HAP-1 (cell line): Measurements from ENCODE around the gene UCHL3.
A peak's percentile ranks its signal among the peaks of the same experiment; 100 is the strongest.

Source experiments
- DNase-seq, 2 experiments: peaks; one replicate each; pipeline ENCODE4 v3.0.0-alpha.2; 2016 to 2020; ENCODE audit warnings: low spot score in 2 of 2
- H3K27me3 ChIP-seq: fragments of 250-450 bp; sonication (Bioruptor Pico); 2 replicates; pipeline ENCODE4 v1.5.1; 2020; ENCODE audit warnings: low read depth, mild to moderate bottlenecking, moderate library complexity
- H3K36me3 ChIP-seq: fragments of 250-450 bp; sonication (Bioruptor Pico); replicated peaks from 2 replicates; pipeline ENCODE4 v1.5.1; 2020; ENCODE audit warnings: mild to moderate bottlenecking
- H3K4me1 ChIP-seq: fragments of 250-450 bp; sonication (Bioruptor Pico); 2 replicates; pipeline ENCODE4 v1.5.1; 2020; ENCODE audit warnings: mild to moderate bottlenecking
- H3K4me3 ChIP-seq: fragments of 250-450 bp; sonication (Bioruptor Pico); 2 replicates; pipeline ENCODE4 v1.5.1; 2020; ENCODE audit warnings: mild to moderate bottlenecking, moderate library complexity
- H3K9me3 ChIP-seq: fragments of 250-450 bp; sonication (Bioruptor Pico); 2 replicates; pipeline ENCODE4 v1.5.1; 2020; ENCODE audit warnings: mild to moderate bottlenecking, moderate library complexity
- in situ Hi-C: fragments of 300-500 bp; cut with MboI; formaldehyde crosslinking; loops from 3 replicates; pipeline ENCODE4 v1.14.3; 2020; ENCODE audit warnings: low sequenced_read_pairs, inconsistent platforms, mixed read lengths

Gene UCHL3

DNA sequence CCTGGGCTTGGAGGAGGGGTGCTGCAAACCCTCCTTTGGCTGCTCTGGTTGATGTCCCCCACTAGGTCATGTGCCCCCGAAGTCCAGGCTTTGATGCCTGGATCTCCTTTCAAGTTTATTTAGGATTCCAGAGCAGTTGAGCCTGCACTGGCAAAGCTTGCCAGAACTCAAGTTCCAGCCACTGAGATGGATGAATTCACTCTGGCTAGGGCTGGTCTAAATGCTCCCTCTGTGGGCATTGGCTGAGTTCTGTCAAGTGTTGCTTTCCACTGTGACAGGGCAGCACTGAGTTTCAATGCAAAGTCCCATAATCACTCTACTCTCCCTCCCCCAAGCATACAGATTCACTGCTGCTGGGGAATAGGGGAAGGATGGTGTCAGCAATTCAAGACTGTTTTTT lies 68.7 kb downstream of the UCHL3 start:
- peaks cover 26% of the 10 kb centered on the region for H3K4me1 ChIP-seq
- H3K9me3 ChIP-seq: no peaks in the 10 kb centered on the region
- no peaks in the 10 kb centered on the region for H3K27me3 ChIP-seq
- H3K36me3 ChIP-seq: no peaks in the 10 kb centered on the region
- no peak overlapping the region for H3K4me3 ChIP-seq
- in situ Hi-C loops: no loop called here
- no peak for DNase-seq

GRCh38 chr13:75620020-75620419 lies 70.4 kb downstream of the UCHL3 start:
- no peak overlapping the region for H3K4me3 ChIP-seq
- in situ Hi-C loops: no loop called here
- no peaks in the 10 kb centered on the region for H3K36me3 ChIP-seq

DNA sequence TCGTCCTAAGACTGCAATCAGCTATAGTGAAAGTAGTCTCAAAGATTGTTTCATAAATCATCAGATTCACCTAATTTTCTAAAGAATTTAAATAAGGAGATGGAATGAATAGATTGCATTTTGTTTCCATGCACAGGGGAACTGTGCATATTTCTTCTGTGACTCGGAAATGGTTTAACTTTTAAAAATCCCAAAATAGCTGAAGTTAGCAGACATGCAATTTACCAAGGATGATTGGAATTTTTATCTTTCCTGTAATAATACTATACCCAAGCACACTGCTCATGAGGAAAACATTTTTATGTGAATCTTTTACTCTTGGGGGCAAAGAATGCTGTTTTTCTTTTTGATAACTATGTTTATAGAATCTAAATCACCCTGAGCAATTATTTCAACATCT lies 71.6 kb downstream of the UCHL3 start:
- no peak for DNase-seq
- H3K9me3 ChIP-seq: no peaks in the 10 kb centered on the region
- H3K4me1 ChIP-seq: peaks cover 26% of the 10 kb centered on the region
- H3K27me3 ChIP-seq: no peaks in the 10 kb centered on the region
- no peak overlapping the region for H3K4me3 ChIP-seq
- in situ Hi-C loops: no loop called here
- H3K36me3 ChIP-seq: no peaks in the 10 kb centered on the region

More at GRCh38 chr13:75620020-75620419, 70.4 kb downstream of the UCHL3 start:
- DNase-seq: no peak
- peaks cover 26% of the 10 kb centered on the region for H3K4me1 ChIP-seq
- H3K27me3 ChIP-seq: no peaks in the 10 kb centered on the region
- no peaks in the 10 kb centered on the region for H3K9me3 ChIP-seq

DNA sequence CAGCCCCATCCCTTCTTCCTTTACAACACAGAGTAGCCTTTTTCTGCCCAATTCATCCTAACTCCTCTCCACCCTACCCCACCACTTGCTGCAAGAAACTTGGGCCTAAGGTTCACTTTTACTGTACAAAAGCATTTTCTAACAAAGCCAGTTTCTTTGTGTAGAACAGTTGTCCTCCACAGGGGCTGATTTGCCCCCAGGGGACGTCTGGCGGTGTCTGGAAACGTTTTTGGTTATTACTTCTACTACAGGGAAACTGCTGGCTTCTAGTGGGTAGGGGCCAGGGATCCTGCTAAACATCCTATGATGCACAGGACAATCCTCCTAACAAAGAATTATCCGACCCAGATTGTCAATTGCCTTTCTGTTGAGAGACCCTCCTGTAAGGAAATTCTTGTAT lies 79.2 kb downstream of the UCHL3 start:
- peak in 1 of 2 experiments; percentile 65 for DNase-seq
- Histone ChIP-seq H3K4me3 (no peak overlapping the region), H3K27me3 (no peaks in the 10 kb centered on the region), H3K36me3 (no peaks in the 10 kb centered on the region), H3K4me1 (peaks cover 4% of the 10 kb centered on the region; the same call in 1 of the 2 replicates), H3K9me3 (no peaks in the 10 kb centered on the region)
- in situ Hi-C loops: no loop called here

- Histone ChIP-seq H3K4me3 (no peak overlapping the region), H3K27me3 (no peaks in the 10 kb centered on the region), H3K36me3 (no peaks in the 10 kb centered on the region), H3K9me3 (no peaks in the 10 kb centered on the region), H3K4me1 (peaks cover 12% of the 10 kb centered on the region)
- in situ Hi-C loops: no loop called here
- no peak for DNase-seq
Observed at GRCh38 chr13:75633285-75633684, 83.7 kb downstream of the UCHL3 start.

GRCh38 chr13:75635101-75635827 lies 85.7 kb downstream of the UCHL3 start:
- Histone ChIP-seq H3K36me3 (no peaks in the 10 kb centered on the region), H3K4me1 (peaks cover 10% of the 10 kb centered on the region), H3K27me3 (no peaks in the 10 kb centered on the region), H3K4me3 (peak overlapping the region; percentile 61), H3K9me3 (no peaks in the 10 kb centered on the region)
- no peak for DNase-seq
- in situ Hi-C loops: no loop called here

GRCh38 chr13:75635828-75636435 lies 86.3 kb downstream of the UCHL3 start, which contains the start of gene LMO7:
TSS of gene LMO7 (plus strand) at chr13:75636330. CDS start at chr13:75636658, 328 bp downstream.
- no peaks in the 10 kb centered on the region for H3K27me3 ChIP-seq
- peaks cover 10% of the 10 kb centered on the region for H3K4me1 ChIP-seq
- H3K4me3 ChIP-seq: peak within 1 kb of the TSS; percentile 61
- peak; percentile 38 to 75 for DNase-seq
- in situ Hi-C loops: no loop called here
- H3K9me3 ChIP-seq: no peaks in the 10 kb centered on the region
- H3K36me3 ChIP-seq: no peaks in the 10 kb centered on the region

DNA sequence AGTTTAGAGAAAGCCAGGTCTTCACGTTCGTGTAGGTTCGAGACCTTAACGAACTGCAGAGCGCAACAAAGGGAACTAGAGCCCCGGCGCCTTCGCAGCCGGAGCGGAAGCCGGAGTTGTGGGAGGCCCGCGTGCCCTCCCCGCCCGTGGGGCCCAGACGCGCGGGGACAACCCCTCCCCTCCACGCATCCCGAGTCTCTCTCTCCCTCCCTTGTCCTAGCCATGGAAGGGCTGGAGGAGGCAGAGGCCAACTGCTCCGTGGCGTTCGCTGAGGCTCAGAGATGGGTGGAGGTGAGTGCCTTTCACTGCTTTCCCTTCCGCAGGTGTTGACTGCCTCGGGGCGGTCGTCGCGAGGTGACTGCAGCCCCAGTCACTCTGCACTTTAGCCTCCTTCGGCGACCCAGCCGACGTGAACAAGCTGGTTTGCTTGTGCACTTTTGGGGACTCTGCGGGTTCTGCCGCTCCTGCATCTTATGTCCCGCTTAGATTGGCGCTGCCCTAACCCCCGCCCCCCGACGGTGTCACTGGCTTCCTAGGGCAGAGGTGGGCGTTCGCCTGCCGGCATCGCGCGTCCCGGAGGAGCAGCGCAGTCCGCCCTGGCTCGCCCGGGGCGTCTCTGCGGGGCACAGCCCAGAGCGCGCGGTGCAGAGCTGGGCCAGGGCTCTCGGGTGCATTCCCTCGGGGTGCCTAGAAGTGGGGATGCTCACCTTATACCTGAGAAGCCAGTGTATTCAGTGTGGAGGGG lies 87.0 kb downstream of the UCHL3 start:
- in situ Hi-C loops: no loop called here
- H3K36me3 ChIP-seq: no peaks in the 10 kb centered on the region
- peak in 1 of 2 experiments; percentile 71 for DNase-seq
- peaks cover 10% of the 10 kb centered on the region for H3K4me1 ChIP-seq
- no peaks in the 10 kb centered on the region for H3K27me3 ChIP-seq
- H3K9me3 ChIP-seq: no peaks in the 10 kb centered on the region
- H3K4me3 ChIP-seq: peak overlapping the region; percentile 61

DNA sequence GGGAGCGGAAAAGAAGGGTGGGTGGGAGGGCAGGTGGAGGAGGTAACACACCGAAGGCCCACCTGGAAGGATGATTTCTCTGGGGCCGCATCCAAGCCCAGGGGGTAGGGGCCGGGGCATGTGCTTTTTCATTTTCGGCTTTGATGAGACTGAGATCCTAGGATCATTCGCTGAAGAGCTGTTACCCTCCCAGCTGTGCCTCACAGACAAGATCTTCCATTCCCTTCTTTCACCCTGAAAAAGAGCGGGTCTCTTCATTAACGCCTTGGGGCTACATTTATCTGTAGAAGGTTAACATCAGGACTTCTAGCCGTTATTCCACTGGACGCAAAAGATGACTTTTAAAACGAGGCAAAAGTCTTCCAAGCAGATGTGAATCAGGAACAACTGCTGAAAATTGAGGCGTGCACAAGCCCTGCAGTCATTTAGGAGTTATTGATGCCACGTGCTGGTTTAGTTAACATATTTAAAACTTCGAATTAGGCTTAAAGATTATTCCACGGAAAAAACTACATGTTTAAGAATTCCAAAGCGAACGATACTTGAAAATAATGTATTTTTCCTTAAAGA lies 87.7 kb downstream of the UCHL3 start:
- no peaks in the 10 kb centered on the region for H3K36me3 ChIP-seq
- in situ Hi-C loops: no loop called here
- DNase-seq: peak; percentile 30 to 38
- peaks cover 10% of the 10 kb centered on the region for H3K4me1 ChIP-seq
- H3K9me3 ChIP-seq: no peaks in the 10 kb centered on the region
- H3K27me3 ChIP-seq: no peaks in the 10 kb centered on the region
- peak overlapping the region; percentile 61 for H3K4me3 ChIP-seq

- DNase-seq: no peak
- H3K4me3 ChIP-seq: no peak overlapping the region
- H3K36me3 ChIP-seq: no peaks in the 10 kb centered on the region
- H3K9me3 ChIP-seq: no peaks in the 10 kb centered on the region
- H3K4me1 ChIP-seq: peaks cover 10% of the 10 kb centered on the region
- no peaks in the 10 kb centered on the region for H3K27me3 ChIP-seq
- in situ Hi-C loops: no loop called here
Observed at GRCh38 chr13:75639454-75639853, 89.9 kb downstream of the UCHL3 start.

DNA sequence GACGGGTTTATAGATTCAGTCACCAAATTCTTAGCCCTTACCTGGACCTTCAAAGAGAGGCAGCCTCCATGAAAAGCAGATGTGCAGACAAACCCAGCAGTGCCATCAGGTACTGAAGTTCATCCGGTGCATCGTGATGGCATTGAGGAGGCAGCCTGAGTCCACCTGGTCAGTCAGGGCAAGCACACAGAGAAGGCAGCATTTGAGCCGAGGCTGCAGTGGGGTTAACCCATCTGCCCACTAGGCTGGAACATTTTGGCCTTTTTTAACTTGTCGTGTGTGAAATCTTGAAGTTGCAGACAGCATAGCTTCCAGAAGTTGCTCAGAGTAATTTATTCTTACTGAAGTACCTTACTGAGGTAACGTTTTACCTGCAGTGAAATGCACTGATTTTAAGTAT lies 91.4 kb downstream of the UCHL3 start:
- Histone ChIP-seq H3K36me3 (no peaks in the 10 kb centered on the region), H3K9me3 (no peaks in the 10 kb centered on the region), H3K4me3 (no peak overlapping the region), H3K4me1 (peaks cover 10% of the 10 kb centered on the region), H3K27me3 (no peaks in the 10 kb centered on the region)
- in situ Hi-C loops: no loop called here
- DNase-seq: no peak

GRCh38 chr13:75643182-75643581 lies 93.6 kb downstream of the UCHL3 start:
- H3K4me1 ChIP-seq: peaks cover 3% of the 10 kb centered on the region; the same call in 1 of the 2 replicates
- H3K4me3 ChIP-seq: no peak overlapping the region
- in situ Hi-C loops: no loop called here
- H3K27me3 ChIP-seq: no peaks in the 10 kb centered on the region
- no peaks in the 10 kb centered on the region for H3K36me3 ChIP-seq
- no peak for DNase-seq
- no peaks in the 10 kb centered on the region for H3K9me3 ChIP-seq

- Histone ChIP-seq H3K9me3 (no peaks in the 10 kb centered on the region), H3K4me1 (no peaks in the 10 kb centered on the region; the same call in 1 of the 2 replicates), H3K36me3 (no peaks in the 10 kb centered on the region), H3K27me3 (no peaks in the 10 kb centered on the region), H3K4me3 (no peak overlapping the region)
- no peak for DNase-seq
- in situ Hi-C loops: no loop called here
Observed at GRCh38 chr13:75643693-75644092, 94.1 kb downstream of the UCHL3 start.
